Esophagus squamous epithelium (tissue), 4 donors: ENCODE results near the gene OR8G5.

ENCODE experiments used
- POLR2A ChIP-seq, 4 donors: fragments of 450-650 bp; IDR thresholded peaks; one replicate each; pipeline ENCODE4 v1.6.1; 2017; ENCODE audit warnings: antibody characterized with exemption in 4 of 4, mild to moderate bottlenecking in 4 of 4, moderate library complexity in 3 of 4
- TF ChIP-seq, protein P1 (sequence below), 6 experiments: fragments of 450-650 bp in 4 of 6; fragments of 200-600 bp in 2 of 6; sonication (generic) in 2 of 6; IDR thresholded peaks; one replicate each; pipeline ENCODE4 v1.5.1; 2016 to 2019; ENCODE audit warnings: antibody characterized with exemption in 6 of 6, mild to moderate bottlenecking in 4 of 6, moderate library complexity in 4 of 6

- TF ChIP-seq, protein P1, sequence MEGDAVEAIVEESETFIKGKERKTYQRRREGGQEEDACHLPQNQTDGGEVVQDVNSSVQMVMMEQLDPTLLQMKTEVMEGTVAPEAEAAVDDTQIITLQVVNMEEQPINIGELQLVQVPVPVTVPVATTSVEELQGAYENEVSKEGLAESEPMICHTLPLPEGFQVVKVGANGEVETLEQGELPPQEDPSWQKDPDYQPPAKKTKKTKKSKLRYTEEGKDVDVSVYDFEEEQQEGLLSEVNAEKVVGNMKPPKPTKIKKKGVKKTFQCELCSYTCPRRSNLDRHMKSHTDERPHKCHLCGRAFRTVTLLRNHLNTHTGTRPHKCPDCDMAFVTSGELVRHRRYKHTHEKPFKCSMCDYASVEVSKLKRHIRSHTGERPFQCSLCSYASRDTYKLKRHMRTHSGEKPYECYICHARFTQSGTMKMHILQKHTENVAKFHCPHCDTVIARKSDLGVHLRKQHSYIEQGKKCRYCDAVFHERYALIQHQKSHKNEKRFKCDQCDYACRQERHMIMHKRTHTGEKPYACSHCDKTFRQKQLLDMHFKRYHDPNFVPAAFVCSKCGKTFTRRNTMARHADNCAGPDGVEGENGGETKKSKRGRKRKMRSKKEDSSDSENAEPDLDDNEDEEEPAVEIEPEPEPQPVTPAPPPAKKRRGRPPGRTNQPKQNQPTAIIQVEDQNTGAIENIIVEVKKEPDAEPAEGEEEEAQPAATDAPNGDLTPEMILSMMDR (IDR thresholded peaks at IDR 0.05) = no peak
- no peak for TF ChIP-seq POLR2A (IDR thresholded peaks at IDR 0.05)
Observed at GRCh38 chr11:124278261-124278660, 22.1 kb downstream of the OR8G5 start.
